Hepatic stellate cell (primary cell): ENCODE results near the gene DTNA.

Experiments used
- DNase-seq: peaks from one replicate; pipeline ENCODE4 v3.0.0; 2011; ENCODE audit warnings: low spot score

Gene DTNA

DNA sequence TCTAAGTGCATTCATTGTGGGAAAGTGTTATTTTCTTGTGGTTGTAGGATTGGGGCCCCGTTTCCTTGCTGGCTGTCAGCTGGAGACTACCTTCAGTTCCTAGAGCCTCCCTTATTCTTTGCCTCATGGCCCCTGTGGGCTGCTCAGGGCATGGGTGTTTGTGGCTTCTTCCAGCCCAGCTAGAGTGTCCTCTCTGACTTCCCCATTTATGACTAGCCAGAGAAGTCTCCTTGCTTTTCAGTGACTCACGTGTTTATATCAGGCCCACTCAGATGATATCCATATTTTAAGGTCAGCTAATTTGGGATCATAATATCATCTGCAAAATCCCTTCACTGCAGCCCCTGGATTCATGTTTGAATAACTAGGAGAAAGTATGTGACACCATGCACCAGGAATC is 62.8 kb downstream of the DTNA start:
- peak; percentile 34 for DNase-seq

DNA sequence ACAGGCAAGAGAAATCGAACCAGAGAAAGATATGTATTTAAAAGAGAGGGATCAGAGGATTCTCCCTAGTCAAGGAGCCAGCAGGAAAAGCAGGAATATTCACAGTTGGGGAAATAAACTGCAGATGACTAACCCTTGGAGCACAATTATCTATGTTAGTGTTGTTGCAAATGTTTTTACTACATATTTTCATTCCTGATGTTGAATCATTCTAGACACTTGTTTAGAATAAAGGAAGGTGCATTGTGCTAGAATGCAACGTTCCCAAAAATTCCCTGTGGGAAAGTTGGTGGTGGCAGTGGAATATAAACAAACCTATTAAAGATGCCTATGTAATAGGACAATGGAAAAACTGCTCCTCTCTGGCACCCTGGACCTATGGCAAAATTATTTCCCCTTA is 63.3 kb downstream of the DTNA start:
- DNase-seq = no peak

DNA sequence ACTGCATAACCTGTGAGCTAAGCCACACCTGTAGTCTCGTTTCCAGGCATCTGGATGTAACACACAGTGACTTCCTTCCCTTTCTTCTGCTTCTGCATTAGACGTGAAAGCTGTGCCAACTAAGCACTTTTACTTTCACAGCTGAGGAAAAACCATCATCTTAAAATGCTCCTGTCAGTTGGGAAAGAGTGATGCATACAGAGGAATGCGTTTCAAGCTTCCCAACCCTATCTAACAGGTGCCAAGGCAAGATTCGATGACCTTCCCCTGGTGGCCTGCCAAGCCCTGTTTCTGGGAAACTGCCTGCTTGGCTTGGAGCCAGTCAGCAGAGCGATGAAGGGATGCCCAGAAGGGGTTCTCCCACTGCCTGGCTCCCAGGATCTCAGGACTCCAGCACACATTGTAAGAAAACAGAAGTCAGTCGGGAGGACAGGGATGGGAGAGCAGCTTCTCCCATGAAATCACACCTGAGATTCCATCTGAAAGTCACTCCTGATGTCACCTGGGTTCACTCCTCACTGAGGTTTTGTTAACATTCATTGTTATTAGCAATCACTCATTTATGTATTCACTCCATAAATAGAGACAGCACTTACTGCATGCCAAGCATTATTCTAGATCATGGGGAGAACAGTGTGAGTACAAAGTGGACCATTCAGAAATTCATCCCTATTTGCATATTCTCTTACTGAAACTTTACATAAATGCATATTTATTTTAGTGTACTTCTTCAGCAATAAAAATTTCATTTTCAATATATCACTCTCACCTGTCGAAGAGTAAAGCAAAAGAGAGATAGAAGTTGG is 64.1 kb downstream of the DTNA start:
- DNase-seq = peak; percentile 4

DNA sequence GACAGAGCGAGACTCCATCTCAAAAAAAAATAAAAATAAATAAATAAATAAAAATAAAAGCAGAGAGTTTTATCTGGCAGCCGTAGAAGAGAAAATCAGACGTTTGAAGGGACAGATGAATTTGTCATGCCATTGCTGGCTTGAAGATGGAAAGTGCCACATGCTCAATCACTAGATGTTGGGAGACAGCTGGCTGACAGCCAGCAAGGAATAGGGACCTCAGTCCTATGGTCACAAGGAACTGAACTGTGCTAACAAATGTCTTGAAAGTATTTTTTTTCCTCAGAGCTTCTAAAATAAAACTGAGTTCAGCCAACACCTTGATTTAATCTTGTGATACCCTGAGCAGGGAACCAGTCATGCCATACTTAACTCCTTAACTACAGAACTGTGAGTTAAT is 65.4 kb downstream of the DTNA start:
- no peak for DNase-seq

DNA sequence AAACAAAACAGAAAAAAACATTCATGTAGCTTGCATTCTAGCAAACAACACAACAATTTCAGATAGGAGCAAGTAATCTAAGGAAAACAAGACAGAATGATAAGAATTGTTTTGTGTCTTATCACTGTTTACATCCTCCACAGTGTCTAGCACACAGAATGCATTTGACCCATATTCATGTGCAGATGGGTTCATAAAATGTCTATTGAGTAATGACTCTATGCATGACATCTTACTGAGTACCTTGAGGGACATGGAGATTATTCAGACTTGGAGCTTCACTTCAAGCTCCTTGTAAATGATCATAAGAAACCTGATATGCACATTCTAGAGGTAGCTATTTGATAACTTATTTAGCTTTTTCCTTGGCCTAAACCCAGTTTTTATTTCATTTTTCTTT is 69.0 kb downstream of the DTNA start:
- no peak for DNase-seq

DNA sequence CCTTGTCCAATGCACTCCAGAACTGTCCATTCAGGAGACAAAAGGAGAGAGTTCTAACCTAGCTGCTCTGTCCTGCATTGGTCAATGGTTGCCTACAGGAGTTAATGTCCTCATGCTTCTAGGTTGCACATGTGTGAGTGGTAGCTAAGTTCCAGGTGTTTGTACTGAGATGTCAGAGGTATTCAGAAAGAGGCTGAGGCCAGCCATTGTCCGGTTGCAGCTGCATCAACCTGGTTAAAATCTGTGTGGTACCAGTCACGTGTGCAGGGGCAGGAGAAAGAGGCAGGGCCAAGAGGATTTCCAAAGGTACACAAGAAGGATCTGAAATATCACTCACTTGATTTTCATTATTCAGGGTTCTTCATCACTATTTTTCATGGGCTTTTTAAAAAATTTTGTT is 70.8 kb downstream of the DTNA start:
- no peak for DNase-seq

DNA sequence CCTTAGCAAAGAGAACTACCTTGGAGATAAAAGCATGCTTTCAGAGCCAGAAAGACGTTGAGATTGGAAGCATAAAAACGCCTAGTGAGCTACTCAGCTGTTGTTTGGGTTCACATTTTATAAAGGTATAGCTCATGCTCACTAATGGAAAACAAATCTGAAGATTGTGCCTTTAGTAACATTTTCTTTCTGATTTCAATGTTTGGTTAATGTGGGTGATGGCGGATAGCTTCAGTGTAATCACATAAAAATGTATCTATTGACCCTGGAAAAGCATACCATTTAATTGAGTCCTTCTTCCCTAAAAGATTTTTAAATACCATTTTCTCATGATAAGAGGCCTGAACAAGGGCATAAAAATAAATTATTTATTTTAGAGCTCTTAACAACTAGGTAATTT is 73.4 kb downstream of the DTNA start:
- peak; percentile 17 for DNase-seq

DNA sequence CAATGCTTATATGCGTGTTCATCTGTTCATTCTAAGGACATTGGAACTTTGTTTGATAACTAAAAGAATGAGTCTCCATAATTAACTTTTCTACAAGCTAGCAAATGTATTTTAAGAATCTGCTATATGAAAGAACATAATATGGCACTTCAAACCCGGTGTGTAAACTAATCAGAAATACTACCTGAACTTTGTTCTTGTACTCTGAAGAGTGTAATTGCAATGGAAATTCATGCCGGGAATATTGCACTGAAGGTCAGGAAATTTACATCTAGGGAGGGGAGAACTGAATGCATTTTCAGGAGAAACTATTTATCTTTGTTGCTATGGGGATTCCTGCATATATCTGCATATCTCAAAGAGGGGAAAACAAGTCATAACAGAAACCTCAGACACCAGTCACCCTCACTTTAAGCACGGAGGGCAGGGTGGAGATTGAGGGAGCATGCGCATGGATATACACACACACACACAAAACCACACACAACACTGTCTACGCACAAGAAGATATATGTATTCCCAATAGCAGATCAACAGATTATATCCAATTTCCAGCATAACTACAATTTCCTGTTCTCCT is 76.2 kb downstream of the DTNA start:
- DNase-seq = no peak

DNA sequence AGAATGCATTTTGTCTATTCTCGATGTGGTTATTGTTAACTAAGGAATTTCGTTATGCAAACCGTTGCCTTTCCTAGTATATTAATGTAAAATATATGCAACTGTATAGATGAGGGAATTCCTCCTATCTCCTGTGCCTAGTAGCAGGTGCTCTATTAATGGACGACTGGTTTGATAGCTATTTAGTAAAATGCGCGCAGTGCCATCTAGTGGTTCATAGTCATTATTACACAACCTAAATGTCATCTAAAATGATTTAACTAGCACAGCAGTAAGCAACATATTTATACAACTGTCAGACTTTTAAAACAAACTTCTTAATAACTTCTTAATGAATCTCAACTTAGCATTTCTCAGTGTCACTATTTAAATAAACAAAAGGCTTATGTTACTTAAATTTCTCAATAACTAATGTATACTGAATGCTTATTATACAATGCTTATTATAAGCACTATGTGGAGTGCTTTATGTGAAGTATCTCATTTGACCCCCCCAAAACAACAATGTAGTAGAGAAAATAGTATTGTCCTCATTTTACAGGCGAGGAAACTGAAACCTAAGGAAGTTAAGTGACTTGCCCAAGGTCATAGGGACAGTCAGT is 77.9 kb downstream of the DTNA start:
- DNase-seq = peak; percentile 21

DNA sequence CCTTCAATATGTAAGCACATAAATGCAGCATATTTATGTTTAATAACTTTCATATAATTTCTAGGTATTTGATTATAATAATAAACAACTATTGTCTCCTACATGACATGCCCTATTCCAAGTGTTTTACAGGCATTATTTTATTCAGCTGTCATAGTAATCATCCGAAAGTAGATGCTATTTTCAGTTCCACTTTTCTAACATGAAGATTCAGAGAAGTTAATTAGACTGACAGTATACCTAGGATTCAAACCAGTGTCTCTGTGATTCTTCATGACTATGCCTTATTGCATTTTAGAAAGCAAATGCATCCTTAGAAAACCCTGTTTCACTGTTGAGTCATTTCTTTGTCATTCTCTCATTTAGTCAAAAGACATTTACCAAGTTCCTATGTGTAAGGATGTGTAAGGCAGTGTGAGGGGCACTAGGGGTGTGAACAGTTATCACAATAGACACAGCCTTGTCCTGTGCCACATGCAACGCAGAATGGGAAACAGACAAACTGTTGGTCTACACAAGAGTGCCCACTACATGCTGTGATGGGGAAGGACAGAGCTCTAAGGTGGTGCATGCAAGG is 79.8 kb downstream of the DTNA start:
- no peak for DNase-seq

DNA sequence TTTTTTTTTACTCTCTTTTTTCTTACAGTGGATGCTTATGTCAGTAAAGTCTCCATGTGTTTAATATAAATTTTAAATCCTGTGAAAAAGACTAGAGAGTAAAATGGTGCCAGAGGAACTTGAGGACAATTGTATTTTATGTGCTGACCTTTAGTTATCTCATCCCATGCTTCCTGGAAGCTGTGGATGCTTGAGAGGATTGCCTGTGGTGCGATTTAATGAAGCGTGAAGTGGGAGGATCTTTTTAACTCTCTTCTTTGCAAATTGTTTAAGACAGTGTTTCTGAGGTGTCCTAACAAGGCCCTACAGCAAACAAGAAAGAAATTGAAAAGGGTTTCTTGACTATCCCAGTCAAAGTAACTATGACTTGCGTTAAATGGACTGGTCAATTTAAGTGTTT is 84.2 kb downstream of the DTNA start:
- DNase-seq = no peak

DNA sequence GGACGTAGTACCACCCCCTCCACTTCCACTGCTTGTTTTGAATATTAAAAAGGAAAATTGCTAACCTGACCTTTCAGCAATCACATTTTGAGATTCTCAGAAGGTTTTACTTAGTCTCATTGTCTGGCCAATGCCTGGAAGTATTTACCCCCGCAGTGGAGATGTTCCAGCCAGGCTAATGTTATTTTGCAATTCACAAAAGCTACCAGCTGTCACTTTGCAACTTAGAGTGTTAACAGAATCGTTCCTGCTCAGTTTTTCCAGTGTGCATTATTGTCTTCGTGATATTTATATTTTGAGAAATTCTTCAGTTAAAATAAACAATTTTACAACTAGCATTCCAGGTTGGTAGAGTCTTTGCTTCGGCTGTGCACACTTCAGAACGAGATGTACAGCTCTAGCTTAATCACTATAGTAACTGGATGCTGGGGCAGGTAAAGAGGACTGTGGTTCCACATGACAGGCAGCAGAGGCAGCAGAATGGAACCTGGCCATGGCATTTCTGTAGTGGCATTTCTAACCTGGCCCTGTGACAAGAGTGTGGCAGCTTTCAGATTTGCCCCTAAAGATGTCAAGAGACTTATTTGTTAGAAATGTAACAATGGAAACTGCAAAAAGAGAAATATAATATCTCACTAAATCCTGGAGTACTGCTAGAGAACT is 85.1 kb downstream of the DTNA start:
- no peak for DNase-seq

DNA sequence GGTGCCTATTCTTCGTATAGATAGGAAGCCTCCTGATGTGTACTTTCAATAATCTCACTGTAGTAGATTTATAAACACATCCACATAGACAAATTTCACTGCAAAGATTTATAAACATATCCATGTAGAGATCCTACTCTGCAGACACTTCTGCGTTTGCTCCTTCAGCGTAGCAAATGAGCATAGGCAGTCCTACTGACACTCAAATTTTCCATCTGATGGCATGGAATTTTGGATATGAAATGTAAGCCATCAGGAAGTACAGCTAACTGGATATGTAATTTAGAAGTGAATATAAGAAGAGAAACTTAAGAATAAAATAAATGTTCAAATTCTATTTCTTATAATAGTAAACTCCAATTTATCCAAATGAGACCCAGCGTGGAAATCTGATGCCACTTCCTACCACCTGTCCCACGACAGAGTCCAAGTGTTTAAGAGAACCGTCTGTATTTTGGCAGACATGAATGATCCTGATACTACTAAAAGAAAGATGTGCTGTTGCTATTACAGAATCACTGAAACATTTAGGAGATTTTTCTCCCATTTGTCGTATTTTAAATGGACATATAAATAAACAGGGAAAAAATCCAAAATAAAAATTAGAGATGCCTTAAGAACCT is 86.0 kb downstream of the DTNA start:
- no peak for DNase-seq

DNA sequence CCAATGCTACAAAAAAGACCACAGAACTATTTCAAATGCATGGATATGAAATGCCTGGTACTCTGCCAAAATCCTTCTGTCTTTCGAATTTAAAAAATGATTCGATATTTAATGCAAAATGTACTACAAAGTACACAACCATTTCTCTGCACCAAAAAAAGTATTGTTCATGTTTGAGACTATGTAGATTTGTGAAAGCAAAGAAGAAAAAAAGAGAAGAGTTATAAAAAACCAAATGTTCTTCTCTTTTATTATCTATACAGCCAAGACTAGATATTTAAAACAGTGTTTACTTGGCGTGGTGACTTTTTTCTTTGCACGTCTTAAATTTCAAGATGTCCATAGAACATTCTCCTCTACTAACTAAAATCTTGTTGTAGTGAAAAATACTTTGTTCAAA is 89.2 kb downstream of the DTNA start:
- DNase-seq = no peak

DNA sequence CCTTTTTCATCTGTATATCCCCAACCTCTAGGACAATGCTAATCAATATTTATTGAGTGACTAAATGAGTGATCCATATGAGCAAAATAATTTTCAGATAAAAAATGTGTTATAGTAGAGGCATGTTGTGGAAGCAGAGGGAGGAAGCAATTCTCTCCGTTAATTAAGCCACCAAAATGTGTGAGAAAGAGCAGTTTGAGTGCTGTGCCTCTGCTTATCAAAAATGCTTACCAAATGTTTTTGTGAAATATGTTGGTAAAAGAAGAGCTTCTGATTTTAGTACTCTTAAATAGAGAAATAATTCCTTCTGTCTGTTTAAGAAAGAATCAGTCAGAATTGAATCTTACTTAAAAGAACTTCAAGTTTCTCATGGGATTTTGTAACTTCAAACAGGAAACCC is 90.3 kb downstream of the DTNA start:
- DNase-seq = no peak

DNA sequence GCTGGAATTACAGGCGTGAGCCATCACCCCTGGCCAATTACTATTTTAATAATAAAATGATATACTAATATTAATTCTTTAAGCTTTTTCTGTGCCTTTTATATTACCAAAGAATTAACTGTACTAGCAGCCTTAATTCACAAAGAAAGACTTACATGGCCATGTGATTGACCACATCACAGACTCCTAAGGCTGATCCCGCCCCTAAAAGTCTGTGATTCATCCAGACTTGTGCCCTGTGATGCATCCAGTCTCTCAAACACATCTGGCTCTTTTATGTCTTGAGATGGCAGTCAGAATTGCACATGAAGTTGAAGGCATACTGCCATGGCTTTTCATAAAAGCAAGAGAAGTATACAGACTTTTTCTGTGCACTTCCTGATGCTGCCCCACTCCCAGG is 91.7 kb downstream of the DTNA start:
- no peak for DNase-seq

DNA sequence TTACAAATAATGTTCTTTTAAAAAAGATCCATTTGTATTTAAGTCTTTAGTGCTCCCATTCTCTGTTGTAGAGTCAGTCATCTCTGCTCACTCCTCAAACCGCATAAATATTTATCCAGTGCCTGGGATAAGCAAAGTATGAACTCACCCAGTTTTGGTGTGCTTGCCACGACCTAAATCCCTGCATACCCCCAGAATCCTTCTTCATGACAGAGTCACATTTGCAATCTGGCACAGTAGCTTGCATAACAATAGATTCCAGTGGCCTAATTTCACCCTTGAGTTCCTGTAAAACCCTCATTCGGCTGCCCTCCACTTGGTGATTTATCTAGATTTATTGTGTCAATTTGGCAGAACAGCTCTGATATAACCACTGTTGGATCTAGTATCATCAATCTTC is 92.9 kb downstream of the DTNA start:
- DNase-seq = no peak

DNA sequence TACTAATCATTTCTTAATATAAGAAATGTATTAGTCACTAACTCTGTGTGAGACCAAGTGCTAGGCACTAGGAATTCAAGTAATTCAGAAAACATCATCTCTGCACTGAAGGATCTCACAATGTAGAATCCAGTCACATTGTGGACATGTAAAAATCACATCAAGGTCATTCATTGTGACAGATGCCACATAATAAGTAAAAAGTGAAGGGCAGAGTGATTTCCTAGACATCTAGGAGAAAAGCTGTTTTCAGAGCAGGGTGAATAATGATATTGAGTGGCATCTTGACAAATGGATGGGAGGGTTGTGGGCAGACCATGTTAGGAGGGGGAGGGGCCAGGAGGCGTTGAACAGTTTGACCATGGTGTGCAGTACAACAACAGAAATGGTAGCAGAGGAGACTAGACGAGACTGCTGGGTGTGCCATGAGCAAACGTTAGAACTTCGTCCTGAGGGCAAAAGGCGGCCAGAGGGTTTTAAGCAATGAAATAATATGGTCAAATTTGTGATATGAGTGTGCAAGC is 93.8 kb downstream of the DTNA start:
- DNase-seq = no peak

DNA sequence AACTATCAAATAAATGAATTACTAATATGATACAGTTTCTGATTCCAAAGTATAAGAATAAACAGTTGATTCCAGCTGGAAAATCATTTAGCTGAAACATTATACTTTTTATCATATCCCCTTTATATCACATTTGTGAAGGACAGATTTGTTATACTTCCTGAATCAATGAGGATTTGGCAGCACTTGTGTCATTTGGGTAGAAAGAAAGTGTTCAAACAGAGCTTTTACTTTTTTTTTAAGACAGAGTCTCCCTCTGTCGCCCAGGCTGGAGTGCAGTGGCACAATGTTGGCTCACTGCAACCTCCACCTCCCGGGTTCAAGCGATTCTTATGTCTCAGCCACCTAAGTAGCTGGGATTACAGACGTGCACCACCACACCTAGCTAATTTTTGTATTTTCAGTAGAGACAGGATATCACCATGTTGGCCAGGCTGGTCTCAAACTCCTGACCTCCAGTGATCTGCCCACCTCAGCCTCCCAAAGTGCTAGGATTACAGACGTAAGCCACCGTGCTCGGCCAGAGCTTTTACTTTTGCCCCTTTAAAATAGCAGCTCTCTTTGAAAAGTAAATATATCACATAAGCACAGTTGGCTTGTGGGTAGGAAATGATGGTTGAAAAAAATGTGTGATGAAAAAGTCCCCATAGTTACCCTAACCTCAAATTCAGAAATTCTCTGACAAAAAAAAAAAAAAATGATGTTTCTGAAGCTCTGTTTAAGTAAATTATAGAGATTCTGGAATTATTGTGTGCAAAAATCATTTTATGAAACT is 95.2 kb downstream of the DTNA start:
- DNase-seq = no peak

DNA sequence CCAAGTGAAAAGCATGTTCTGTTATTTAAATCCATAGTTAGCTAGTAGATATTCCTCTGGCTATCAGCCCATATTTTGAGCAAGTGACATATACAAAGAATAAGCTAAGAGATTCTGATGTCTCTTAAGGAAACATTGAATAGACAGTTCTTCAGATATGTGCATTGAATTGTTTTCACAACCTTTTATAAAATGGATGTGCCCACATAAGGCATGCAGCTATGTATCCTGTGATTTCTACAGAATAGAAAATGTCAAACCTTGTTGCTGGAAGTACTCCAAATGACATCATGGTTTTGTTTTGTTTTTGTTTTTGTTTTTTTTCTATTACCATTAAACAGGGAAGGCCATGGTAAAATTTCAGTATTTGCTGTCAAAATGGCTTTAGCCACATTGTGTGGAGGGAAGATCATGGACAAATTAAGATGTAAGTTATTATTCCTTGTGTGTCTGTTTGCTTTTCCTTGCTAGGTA is 95.8 kb downstream of the DTNA start:
- DNase-seq = no peak

DNA sequence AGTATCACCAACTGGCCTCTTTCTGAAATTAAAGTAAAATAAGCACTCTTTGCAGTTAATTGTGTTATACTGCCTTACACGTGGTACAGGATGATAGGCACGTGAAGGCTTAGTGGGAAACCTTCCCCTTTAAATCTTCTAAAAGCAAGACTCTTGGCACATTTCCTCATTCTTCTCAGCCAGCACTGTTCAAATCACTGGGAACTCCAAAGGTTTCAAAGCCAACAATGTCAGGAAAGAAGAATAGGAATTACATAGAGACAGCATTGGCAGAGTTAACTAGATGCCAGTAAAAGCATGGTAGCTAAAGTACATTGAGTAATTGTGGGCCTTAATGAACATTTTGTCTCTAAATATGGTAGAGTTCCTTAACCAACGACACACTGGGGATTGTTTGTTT is 96.4 kb downstream of the DTNA start:
- DNase-seq = no peak
